RWPE1 (cell line): Measurements from ENCODE around the gene STARD8.

Experiments
- CTCF ChIA-PET: fragments of 350-600 bp; sonication (Branson Sonifier 250); formaldehyde crosslinking; extraction: SDS; loops from one replicate; lab custom pipeline; 2021; lab: Yijun Ruan, JAX
- POLR2A ChIA-PET: fragments of 400-600 bp; formaldehyde crosslinking; extraction: SDS; loops from one replicate; lab custom pipeline; 2020; ENCODE audit warnings: antibody characterized with exemption; ENCODE audit not compliant: low non-redundant PET; lab: Yijun Ruan, JAX
- DNase-seq: peaks from one replicate; pipeline ENCODE4 v3.0.0; 2012; ENCODE audit warnings: low spot score
- H3K27ac ChIP-seq: fragments of 450-650 bp; 2 replicates; pipeline ENCODE4 v1.5.1; 2017
- TF ChIP-seq, protein P1 (sequence below): fragments of 450-650 bp; conservative IDR thresholded peaks from 2 replicates; pipeline ENCODE4 v1.5.1; 2017; ENCODE audit warnings: low read depth, mild to moderate bottlenecking

Gene STARD8

DNA sequence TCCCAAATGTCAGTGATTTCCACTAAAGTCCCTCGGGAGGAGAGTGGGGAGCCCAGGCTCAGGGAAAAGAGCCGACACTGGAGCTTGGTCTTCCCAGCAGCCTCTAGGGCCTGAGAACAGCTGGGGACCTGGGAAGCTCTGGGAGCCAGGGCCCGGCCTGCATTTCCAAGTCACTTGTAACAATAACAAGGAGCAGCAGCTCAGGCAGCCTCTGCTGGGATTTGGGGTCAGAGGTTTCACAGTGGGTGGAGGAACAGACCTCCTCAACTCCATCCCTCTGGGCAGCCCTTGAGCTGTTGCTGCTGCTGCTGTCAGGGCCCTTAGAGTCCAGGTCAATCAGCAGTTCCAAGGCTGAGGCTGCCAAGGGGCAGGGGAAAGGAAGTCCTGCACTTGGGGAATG, 11.1 kb downstream of the STARD8 start:
- no peak for DNase-seq
- ChIA-PET CTCF (no interaction called here), POLR2A (no interaction called here)
- H3K27ac ChIP-seq = no peak overlapping the region
- TF ChIP-seq, protein P1, sequence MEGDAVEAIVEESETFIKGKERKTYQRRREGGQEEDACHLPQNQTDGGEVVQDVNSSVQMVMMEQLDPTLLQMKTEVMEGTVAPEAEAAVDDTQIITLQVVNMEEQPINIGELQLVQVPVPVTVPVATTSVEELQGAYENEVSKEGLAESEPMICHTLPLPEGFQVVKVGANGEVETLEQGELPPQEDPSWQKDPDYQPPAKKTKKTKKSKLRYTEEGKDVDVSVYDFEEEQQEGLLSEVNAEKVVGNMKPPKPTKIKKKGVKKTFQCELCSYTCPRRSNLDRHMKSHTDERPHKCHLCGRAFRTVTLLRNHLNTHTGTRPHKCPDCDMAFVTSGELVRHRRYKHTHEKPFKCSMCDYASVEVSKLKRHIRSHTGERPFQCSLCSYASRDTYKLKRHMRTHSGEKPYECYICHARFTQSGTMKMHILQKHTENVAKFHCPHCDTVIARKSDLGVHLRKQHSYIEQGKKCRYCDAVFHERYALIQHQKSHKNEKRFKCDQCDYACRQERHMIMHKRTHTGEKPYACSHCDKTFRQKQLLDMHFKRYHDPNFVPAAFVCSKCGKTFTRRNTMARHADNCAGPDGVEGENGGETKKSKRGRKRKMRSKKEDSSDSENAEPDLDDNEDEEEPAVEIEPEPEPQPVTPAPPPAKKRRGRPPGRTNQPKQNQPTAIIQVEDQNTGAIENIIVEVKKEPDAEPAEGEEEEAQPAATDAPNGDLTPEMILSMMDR = no peak

DNA sequence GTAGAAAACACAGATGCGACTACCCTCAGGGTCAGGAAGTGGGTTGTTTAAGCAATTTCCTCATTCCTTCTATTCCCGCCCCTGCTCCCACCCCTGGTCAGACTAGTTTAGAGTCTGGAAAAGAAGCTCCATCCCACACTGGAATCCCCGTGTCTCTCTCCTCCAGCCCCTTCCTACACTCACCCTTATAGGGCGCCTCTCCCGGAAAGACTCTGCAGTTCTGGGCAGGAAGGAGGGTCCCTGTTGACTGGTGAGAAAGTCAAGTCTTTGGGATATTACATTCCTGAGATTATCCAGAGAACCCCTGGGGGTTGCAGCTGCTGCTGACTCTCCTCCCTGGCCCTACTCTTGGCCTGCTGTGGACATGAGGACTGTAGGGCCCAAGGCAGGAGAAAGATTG, 11.9 kb downstream of the STARD8 start:
- H3K27ac ChIP-seq = no peak overlapping the region
- no peak for DNase-seq
- ChIA-PET POLR2A (no interaction called here), CTCF (no interaction called here)
- TF ChIP-seq, protein P1 = no peak

DNA sequence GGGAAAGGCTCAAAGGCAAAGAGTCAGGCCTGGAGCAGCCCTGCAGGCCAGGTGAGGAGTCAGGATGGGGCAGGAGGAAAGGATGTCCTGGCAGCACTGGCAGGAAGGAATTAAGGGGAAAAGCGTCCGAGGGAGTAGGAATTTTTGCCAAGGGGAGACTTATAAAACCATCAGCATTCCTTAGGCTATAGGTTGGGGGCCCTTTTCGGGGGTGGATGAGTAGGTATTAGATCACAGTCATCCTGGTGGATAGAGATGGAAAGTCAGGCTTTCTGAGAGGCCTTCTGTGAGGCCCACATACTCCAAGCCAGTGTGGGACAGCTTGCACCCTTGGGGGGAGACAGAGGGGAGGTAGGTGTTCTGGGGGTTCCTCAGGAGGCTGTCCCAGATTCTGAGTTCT, 12.3 kb downstream of the STARD8 start:
- TF ChIP-seq, protein P1 = no peak
- DNase-seq = peak; percentile 5
- no peak overlapping the region for H3K27ac ChIP-seq
- ChIA-PET POLR2A (no interaction called here), CTCF (no interaction called here)

DNA sequence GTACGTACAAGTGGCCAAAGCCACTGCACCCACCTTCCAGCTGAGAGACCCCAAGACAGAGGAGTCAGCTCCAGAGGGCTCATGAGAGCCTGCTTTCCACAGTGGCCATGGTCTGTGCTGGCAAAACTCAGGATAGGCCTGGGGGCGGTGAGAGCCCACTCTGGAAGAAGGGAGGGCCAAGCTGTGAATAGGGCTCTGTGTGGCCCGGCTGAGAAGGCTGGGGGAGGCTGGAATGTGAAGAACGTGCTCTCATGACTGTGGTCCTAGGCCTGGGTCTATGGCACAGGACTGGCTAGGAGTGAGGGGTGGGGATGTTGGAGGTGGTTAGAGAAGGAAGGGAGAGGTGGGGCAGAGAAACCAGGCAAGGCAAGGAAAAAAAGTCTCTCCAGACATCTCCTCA, 13.3 kb downstream of the STARD8 start:
- H3K27ac ChIP-seq = no peak overlapping the region
- ChIA-PET POLR2A (no interaction called here), CTCF (no interaction called here)
- DNase-seq = no peak
- TF ChIP-seq, protein P1 = no peak

DNA sequence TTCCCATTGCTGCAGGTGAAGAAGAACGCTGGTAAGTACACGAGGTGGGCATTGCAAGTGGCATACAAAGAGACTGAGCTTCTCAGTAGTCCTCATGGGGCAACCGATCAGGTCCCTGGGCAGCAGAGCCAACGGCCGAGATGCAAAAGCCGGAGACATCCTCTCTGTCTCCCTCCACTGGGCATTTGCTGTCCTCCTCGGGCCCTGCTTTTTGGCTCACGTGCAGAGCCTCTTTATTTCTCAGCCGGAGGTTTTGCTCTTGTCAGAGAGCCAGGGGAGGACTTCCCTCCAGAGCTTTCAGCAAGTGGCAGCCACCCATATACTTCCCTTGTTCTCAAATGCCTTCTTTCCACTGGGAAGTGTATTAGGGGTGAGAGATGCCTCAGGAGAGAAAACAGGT, 18.0 kb downstream of the STARD8 start:
- no peak for DNase-seq
- ChIA-PET POLR2A (no interaction called here), CTCF (no interaction called here)
- TF ChIP-seq, protein P1 = no peak
- H3K27ac ChIP-seq = no peak overlapping the region

DNA sequence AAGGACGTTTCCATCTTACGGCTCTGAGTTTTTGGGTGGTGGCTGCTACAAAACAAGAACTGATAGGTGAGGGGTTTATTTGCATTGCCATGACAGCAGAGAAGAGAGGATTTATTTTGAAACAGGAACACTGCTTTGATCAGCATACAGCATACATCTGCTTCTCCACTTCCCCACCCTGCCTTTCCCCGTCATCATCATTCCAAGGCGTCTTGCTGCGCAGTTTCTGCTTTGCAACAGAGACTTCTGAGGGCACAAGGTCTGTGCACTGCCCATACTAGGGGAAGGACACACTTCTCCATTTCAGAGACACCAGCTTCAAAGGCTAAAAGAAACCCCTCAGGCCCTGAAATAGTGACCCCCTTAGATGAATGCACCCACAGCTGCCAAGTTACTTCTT, 19.1 kb downstream of the STARD8 start:
- H3K27ac ChIP-seq = no peak overlapping the region
- POLR2A ChIA-PET = no interaction called here
- CTCF ChIA-PET = no interaction called here
- TF ChIP-seq, protein P1 = no peak
- DNase-seq = no peak
